ENCODE data around the gene EHD4. TPM values are rescaled to one million over a fixed set of nuclear protein-coding genes. Genes with fewer than 3 reads are reported as not detected.

EHD4 gene
- total RNA-seq, 1 donor from 2014 or later: 32.0 TPM

- no peak for ATAC-seq
Measured at GRCh38 chr15:41979493-41980266, 7.3 kb upstream of the EHD4 start.

- ATAC-seq: no peak
Measured at GRCh38 chr15:41978534-41978933, 6.2 kb upstream of the EHD4 start.

DNA sequence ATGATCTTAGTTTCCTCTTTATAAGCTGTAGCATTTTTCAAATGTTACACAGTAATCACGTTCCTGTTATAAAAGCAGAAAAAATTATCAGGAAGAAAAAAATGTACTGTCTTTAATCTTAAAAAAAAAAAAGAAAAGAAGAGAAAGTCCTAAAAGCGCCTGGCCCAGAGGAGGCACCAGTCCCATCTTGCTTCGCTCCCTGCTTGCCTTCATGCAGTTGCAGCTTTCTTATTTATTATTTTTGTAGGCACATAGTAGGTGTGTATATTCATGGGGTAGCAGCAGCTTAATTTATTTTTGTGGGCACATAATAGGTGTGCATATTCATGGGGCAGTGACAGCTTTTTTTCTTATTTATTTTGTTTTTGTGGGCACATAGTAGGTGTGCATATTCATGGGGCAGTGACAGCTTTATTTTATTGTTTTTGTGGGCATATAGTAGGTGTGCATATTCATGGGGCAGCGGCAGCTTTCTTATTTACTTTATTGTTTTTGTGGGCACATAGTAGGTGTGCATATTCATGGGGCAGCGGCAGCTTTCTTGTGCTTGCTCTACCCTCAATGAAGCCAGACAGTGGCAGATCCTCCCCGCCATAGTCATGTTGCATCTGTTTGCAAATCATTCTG is 5.5 kb upstream of the EHD4 start:
- ATAC-seq: no peak

DNA sequence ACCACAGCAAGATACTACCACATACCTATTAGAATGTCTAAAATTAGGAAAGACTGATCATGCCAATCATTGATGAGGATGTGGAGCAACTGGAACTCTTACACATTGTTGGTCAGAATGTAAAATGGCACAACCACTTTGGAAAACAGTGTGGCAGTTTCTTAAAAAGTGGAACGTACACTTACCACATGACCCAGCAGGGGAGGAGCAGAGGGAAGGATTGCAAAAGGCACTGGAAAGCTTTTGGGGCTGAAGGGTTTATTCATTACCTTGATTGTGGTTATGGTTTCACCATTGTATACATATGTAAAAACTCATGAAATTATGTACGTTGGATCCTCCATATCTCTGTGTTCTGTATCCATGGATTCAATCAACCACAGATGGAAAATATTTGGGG is 3.3 kb upstream of the EHD4 start:
- ATAC-seq: no peak

DNA sequence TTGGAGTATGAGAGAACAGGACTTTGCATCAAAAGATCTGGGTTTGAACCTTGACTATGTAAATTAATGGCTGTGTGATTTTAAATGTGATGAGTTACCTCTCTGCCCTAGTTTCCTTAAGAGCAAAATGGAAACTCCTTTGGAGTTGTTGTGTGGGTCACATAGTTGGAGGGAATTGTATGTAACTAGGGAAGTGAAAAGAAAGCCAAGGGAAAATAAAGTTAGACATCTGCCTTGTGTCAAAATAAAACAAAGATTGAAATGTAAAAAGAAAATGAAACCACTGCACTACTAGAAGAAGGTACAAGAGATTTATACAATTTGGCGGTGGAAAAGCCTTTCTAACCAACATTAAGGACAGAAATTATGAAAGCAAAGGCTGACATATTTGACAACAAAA is 1.7 kb upstream of the EHD4 start:
- ATAC-seq: no peak

DNA sequence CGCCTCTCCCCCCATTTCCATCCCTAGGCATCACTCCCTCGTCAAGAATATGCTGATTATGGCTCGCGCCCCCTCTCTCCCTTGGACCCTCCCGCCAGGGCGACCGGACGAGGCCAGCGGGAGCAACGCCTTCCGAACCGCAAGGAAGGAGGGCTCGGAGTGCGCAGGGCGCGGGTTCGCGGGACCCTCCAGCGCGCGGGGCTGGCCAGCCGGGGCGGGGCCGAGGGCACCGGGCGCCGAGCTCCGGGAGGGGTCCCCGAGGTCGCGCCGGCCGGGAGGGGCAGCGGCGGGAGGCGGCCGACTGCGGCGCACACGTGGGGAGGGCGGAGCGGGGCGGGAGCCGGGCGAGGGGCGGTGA is 483 bp downstream of the EHD4 start:
- ATAC-seq: peak; percentile 49

DNA sequence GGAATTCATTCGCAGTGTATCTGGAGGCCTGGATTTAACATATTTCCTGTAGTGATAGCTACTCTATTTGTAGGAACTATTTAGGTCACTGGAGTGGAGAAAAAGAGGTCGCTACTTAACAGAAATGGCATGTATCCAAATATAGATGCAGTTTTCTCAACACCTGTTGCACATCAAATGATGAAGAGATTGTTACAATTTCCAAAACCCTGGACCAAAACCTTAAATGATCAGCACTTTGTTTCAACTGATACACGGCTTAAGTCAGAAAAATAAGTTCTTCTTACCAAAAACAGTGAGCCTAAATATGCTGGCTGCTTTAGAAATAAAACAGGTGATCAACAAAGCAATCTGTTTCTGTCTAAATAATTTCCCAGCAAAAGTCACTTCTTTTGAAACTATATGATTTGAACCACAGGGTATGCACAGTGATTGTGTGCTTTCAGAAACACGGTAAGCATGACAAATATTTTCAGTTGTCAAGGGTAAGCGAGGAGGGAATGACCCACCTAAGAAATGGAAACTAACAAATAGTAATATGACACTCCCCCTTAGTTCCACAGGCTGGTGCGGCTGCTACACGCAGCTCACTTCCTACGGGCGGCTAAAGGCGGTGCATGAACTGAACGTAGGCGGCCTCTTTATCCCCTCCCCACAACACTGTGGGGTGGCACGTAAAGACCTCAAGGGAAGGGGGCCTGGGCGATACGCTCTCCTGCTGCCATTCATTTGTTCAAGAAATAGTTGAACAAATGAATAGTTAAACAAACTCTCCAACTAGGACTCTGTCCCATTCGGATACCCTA is 1.1 kb downstream of the EHD4 start:
- peak; percentile 56 for ATAC-seq

DNA sequence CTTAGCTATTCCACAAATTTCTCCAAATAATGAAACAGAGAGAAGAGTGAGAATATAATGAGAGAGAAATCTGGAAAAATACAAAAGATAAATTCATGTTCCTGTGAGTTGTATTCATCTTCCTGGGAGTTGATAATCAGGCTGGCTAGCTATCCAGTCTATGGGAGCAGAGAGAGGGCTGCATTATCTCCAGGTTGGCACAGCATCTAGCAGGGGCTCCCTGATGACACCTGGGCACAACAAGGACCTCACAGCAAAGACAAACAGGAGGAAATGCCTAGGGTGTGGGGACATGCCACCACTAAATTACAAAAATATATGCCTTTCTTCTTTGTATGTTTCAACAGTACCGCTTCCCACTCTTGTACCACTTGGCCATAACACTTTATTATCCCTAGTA is 1.9 kb downstream of the EHD4 start:
- ATAC-seq: no peak

DNA sequence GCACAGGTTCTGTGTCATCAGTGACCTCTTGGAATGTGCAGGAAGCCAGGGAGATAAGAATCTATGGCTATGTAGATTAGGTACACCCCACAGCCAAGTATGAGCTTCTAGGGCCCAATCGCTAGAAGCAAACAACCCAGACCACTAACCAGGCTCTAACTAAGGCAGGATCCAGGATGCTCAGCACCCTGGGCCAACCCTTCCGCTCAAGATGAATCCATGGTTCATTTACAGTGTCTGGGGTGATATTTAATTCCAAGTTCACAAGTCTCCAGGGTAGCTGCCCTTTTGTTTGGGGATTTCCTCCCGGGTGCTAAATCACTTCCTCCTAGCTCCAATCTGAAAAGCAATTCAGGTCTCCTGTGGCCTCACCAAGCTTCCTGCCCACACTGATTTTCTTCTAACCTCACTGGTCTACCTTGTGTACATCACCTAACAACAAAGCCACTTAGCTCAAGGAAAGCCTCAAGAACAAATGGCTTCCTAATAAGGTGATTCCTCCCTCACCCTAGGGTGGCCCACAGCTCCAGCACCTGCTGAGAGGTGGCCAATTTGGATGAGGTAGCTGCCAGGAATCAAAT is 2.4 kb downstream of the EHD4 start:
- ATAC-seq: no peak

GRCh38 chr15:41968701-41969100 is 3.7 kb downstream of the EHD4 start:
- no peak for ATAC-seq

GRCh38 chr15:41967506-41968206 is 4.7 kb downstream of the EHD4 start:
- no peak for ATAC-seq

DNA sequence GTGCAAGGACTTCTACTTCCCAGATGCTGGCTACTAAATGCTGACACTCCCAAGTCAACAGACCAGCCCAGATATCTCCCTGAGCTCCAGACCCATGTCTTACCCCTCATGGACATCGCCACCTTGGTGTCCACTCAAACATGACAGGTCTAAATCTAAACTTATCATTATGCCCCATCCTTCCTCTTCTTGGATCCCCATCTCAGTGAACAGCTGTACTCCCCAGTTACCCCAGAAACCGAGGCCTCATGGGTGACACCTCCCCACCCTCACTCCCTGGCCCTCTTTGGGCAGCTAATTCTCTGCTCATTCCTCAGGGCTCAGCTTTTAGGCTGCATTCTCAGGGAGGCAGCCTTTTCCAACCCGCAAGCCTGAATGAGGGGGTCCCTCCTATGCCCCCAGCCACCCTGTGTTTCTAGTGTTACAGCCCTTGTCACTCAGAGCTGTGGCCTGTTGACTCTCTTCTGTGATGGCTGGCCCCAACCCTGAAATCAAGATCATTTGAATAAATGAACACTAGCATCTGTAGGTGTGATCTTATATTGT is 5.4 kb downstream of the EHD4 start:
- no peak for ATAC-seq

DNA sequence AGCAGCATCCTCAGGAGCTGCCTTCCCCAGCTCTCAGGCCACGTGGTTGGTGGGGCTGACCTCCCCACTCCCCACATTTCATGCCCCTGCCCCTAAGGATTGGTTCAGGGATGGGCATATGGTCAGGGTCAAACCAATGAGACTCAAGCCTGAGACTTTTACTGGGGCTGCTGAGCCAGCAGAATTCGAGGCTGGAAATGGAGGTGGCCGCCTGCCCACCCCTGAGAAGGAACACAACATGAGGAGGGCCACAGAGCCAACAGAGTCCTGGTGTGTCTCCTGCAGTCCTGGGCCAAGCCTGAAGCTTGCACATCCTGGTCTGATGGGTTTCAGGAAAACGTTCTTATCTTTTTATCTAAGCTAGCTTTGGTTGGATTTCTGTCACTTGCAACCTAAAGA is 5.9 kb downstream of the EHD4 start:
- ATAC-seq: no peak

GRCh38 chr15:41965441-41966413 is 6.6 kb downstream of the EHD4 start:
- ATAC-seq: no peak

GRCh38 chr15:41961595-41962202 is 10.7 kb downstream of the EHD4 start:
- no peak for ATAC-seq

DNA sequence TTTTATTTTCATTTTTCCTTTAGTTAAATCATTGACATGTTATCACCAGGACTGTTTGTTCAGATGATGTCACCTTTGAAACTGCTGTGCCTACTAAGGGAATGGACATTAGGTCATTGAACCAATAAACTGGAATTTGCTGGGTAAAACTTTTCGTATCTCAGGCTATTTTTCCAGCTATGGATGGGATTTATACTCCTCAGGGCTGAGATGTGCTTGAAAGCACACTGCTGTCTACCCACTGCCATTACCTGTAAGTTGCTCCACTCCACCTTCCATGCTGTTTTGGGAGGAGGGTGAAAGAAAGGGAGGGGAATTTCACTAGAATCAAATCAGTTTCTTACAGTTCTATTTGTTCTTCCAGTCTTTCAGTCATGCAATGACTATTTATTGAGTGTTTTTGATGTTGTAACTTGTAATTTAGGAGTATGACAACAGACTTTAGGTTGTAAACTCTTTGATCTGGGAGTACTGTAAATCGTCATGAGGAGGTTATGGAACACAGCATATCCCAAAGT is 11.3 kb downstream of the EHD4 start:
- ATAC-seq: no peak

- peak; percentile 19 for ATAC-seq
Measured at GRCh38 chr15:41958002-41958420, 14.3 kb downstream of the EHD4 start.

DNA sequence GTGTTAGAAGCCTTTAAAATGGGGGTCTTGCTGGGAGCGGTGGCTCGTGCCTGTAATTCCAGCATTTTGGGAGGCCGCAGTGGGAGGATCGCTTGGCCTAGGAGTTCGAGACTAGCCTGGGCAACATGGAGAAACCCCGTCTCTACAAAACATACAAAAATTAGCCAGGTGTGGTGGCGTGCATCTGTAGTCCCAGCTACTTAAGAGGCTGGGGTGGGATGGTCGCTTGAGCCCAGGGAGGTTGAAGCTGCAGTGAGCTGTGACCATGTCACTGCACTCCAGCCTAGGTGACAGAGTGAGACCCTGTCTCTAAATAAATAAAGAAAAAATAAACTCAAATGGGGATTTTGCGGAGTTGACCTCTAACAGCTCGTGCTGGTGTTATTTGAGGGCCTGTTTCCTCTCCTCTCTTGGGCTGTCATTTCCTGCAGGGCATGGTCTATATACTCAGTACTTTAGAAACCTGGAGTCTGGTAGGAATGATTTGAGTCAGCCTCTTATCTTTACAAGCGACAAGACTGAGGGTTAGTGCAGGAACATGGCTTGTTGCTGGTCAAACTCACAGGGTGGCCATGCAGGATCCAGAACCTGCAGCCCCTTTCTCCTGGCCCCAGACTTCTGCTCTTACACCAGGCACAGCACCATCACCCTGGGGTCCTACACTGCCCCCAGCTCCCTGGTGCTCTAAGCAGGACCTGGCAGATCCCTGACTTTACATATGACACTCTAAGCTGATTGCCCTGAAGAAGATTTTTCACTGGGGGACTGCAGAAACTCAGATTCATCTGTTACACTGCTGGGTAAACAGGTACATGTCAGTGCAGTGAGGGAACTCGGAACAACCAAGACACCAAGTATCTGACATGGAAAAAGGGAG is 15.1 kb downstream of the EHD4 start:
- ATAC-seq: peak; percentile 22

DNA sequence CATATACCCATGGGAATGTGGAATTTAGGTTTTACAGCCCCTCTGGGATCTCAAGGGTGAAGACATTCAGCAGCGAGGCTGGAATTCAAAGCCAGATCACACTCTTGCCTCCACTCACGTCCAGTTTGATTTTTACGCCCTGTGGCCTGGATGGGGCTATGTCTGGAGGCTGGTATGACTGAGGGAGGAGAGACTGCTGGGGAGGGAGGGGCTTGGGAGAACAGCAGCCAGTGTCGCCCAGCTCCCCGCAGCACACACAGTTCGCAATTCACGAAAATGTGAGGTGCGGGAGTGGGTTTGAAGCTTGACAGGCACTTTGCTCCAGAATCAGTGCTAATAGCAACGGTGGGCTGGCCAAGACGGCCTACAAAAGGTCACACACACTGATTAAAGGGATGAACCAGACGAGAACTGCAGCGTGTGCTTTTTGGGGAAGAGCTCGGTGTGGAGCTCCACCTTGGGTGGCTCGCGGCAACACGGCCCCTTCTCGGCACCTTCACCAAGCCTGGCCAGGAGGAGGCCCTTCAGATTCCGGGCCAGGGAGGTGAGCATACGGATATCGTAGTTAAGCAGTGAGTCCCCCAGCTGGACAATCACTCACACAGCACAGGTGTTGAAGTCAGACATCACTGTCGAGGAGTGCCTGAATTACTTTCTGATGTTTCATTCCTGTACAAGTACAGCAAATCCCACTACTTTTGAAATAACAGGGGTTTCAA is 16.4 kb downstream of the EHD4 start:
- ATAC-seq: no peak

Data from esophagus mucosa (tissue), 1 donor.